HepG2 (cell line): ENCODE results near the gene LHFPL6. TPM values are rescaled to one million over a fixed set of nuclear protein-coding genes. Genes with fewer than 3 reads are reported as not detected.

Source experiments
- ATAC-seq: fragments of 200-7000 bp; cut with Tn5 transposase; 3 replicates; pipeline ENCODE4 v1.9.1; 2020; ENCODE audit warnings: mild to moderate bottlenecking, moderate library complexity
- BruUV-seq: library from RNA; stranded (reverse); fragments of 400-500 nt; replicated peaks from 2 replicates; lab custom pipeline; 2021; lab: Mats Ljungman, UMichigan
- CTCF ChIA-PET: fragments of 300-600 bp; formaldehyde crosslinking; extraction: SDS; loops from one replicate; lab custom pipeline; 2021; ENCODE audit warnings: low total read pairs, inconsistent platforms, low intra/inter-chr PET ratio; lab: Yijun Ruan, JAX
- POLR2A ChIA-PET: fragments of 350-600 bp; sonication (Branson Sonifier 250); formaldehyde crosslinking; loops from one replicate; lab custom pipeline; 2020; ENCODE audit warnings: antibody characterized with exemption, inconsistent platforms; lab: Yijun Ruan, JAX
- DNase-seq: peaks from one replicate; pipeline ENCODE4 v3.0.0-alpha.2; 2015; ENCODE audit warnings: low spot score
- FAIRE-seq: peaks from 3 replicates; lab custom pipeline; 2011; peaks lifted over from hg19 to GRCh38; lab: Jason Lieb, UNC
- H2AFZ ChIP-seq: one replicate; pipeline ENCODE4 v1.6.1; 2011; ENCODE audit warnings: low read length, inconsistent platforms
- H3K27ac ChIP-seq: fragments of 300-600 bp; 3 replicates; pipeline ENCODE4 v1.8.0; 2011; ENCODE audit warnings: mixed run types, mild to moderate bottlenecking, mixed read lengths, low read length, inconsistent platforms; ENCODE audit not compliant: insufficient read depth; ENCODE audit errors: extremely low read length
- H3K27me3 ChIP-seq, 2 experiments: fragments of 200-600 bp in 1 of 2; 2 replicates in 1 of 2; 3 replicates in 1 of 2; pipeline versions ENCODE4 v1.6.0 to v1.8.0; 2011; ENCODE audit warnings: low read length in 2 of 2, mild to moderate bottlenecking in 2 of 2, moderate library complexity in 2 of 2, inconsistent platforms in 1 of 2; ENCODE audit not compliant: insufficient read depth in 2 of 2, control insufficient read depth in 1 of 2
- H3K36me3 ChIP-seq, 2 experiments: fragments of 200-600 bp in 1 of 2; replicated peaks in 1 of 2; 2 replicates in 1 of 2; 3 replicates in 1 of 2; pipeline versions ENCODE4 v1.5.1 to v1.8.0; 2011; ENCODE audit warnings: low read length in 2 of 2, inconsistent platforms in 1 of 2; ENCODE audit not compliant: insufficient read depth in 2 of 2, control insufficient read depth in 1 of 2
- H3K4me1 ChIP-seq: 2 replicates; pipeline ENCODE4 v1.5.1; 2012; ENCODE audit warnings: low read length, inconsistent platforms; ENCODE audit not compliant: insufficient read depth
- H3K4me2 ChIP-seq: 2 replicates; pipeline ENCODE4 v1.6.0; 2011; ENCODE audit warnings: low read depth, low read length, inconsistent platforms
- H3K4me3 ChIP-seq, 3 experiments: fragments of 200-600 bp in 1 of 3; sonication (generic), shearing (Covaris generic) in 1 of 3; replicated peaks in 1 of 3; 2 replicates each; pipeline ENCODE4 v1.5.1; 2011 to 2016; ENCODE audit warnings: low read length in 3 of 3, inconsistent platforms in 2 of 3, low read depth in 2 of 3, mild to moderate bottlenecking in 2 of 3, control low read depth in 1 of 3, mixed read lengths in 1 of 3; ENCODE audit not compliant: insufficient read depth in 1 of 3
- H3K79me2 ChIP-seq: one replicate; pipeline ENCODE4 v1.6.1; 2011; ENCODE audit warnings: low read length, inconsistent platforms; ENCODE audit not compliant: insufficient read depth
- H3K9ac ChIP-seq: 2 replicates; pipeline ENCODE4 v1.6.0; 2011; ENCODE audit warnings: mild to moderate bottlenecking, low read depth, low read length, inconsistent platforms; ENCODE audit not compliant: insufficient read depth
- H3K9me3 ChIP-seq: 2 replicates; pipeline ENCODE4 v1.5.1; 2012; ENCODE audit warnings: mild to moderate bottlenecking, low read length
- H4K20me1 ChIP-seq: 2 replicates; pipeline ENCODE4 v1.6.0; 2011; ENCODE audit warnings: inconsistent platforms, mild to moderate bottlenecking, low read length, moderate library complexity; ENCODE audit not compliant: insufficient read depth
- ARNT ChIP-seq: fragments of 450-650 bp; IDR thresholded peaks from 2 replicates; pipeline ENCODE4 v1.6.1; 2017
- ATF3 ChIP-seq: sonication (generic); formaldehyde crosslinking; IDR thresholded peaks from 2 replicates; pipeline ENCODE4 v1.4.0; 2020; ENCODE audit warnings: missing genetic modification reagents
- FOXA1 ChIP-seq, 2 experiments: fragments of 450-650 bp in 1 of 2; sonication (generic) in 1 of 2; formaldehyde crosslinking in 1 of 2; IDR thresholded peaks; 2 replicates each; pipeline versions ENCODE4 v1.4.0 to v1.6.1; 2016 to 2020; ENCODE audit warnings: missing genetic modification reagents in 1 of 2
- FOXP4 ChIP-seq: sonication (generic); formaldehyde crosslinking; IDR thresholded peaks from 2 replicates; pipeline ENCODE4 v1.4.0; 2020; ENCODE audit warnings: missing genetic modification reagents
- KDM3A ChIP-seq: IDR thresholded peaks from 2 replicates; pipeline ENCODE4 v1.6.1; 2018; ENCODE audit warnings: low read depth, missing compliant biosample characterization
- NCOA5 ChIP-seq: sonication (generic); formaldehyde crosslinking; IDR thresholded peaks from 2 replicates; pipeline ENCODE4 v1.4.0; 2020; ENCODE audit warnings: missing genetic modification reagents
- NKX3-1 ChIP-seq: sonication (generic); formaldehyde crosslinking; IDR thresholded peaks from 2 replicates; pipeline ENCODE4 v1.5.0; 2020; ENCODE audit warnings: missing genetic modification reagents
- SIX1 ChIP-seq: sonication (generic); formaldehyde crosslinking; IDR thresholded peaks from 2 replicates; pipeline ENCODE4 v1.4.0; 2020; ENCODE audit warnings: missing genetic modification reagents, borderline replicate concordance
- SNAPC2 ChIP-seq: sonication (generic); formaldehyde crosslinking; IDR thresholded peaks from 2 replicates; pipeline ENCODE4 v1.8.1; 2022; ENCODE audit warnings: mild to moderate bottlenecking, missing genetic modification reagents
- WIZ ChIP-seq: sonication (generic); formaldehyde crosslinking; IDR thresholded peaks from 2 replicates; pipeline ENCODE4 v1.5.1; 2020; ENCODE audit warnings: mild to moderate bottlenecking, missing genetic modification reagents
- ZNF180 ChIP-seq: sonication (generic); formaldehyde crosslinking; IDR thresholded peaks from 2 replicates; pipeline ENCODE4 v1.4.0; 2020; ENCODE audit warnings: low read depth, missing genetic modification reagents, borderline replicate concordance
- ZNF383 ChIP-seq: sonication (generic); formaldehyde crosslinking; IDR thresholded peaks from 2 replicates; pipeline ENCODE4 v1.4.0; 2020; ENCODE audit warnings: missing genetic modification reagents, mild to moderate bottlenecking, borderline replicate concordance
- ZNF569 ChIP-seq: sonication (generic); formaldehyde crosslinking; IDR thresholded peaks from 2 replicates; pipeline ENCODE4 v1.5.0; 2020; ENCODE audit warnings: mild to moderate bottlenecking, missing genetic modification reagents, moderate library complexity, borderline replicate concordance
- ZNF615 ChIP-seq: sonication (generic); formaldehyde crosslinking; IDR thresholded peaks from 2 replicates; pipeline ENCODE4 v1.5.0; 2020; ENCODE audit warnings: mild to moderate bottlenecking, missing genetic modification reagents, borderline replicate concordance
- ZNF761 ChIP-seq: sonication (generic); formaldehyde crosslinking; conservative IDR thresholded peaks from 2 replicates; pipeline ENCODE4 v1.4.0; 2020; ENCODE audit warnings: mild to moderate bottlenecking, missing genetic modification reagents
- WGBS: methylation state at CpG from one replicate; pipeline ENCODE4 v1.1.6; 2017; ENCODE audit warnings: low lambda C conversion rate; 5-methylcytosine and 5-hydroxymethylcytosine counted together
- in situ Hi-C: cut with HindIII; loops from 2 replicates; pipeline ENCODE4 v1.10.0; 2017; ENCODE audit warnings: low pct_unique_long_range_greater_than_20kb; ENCODE audit not compliant: extremely low pct_ligation_motif_present
- intact Hi-C: fragments of 100-400 bp; cut with micrococcal nuclease; formaldehyde crosslinking; loops from one replicate; pipeline ENCODE4 v1.10.0; 2022; ENCODE audit not compliant: unreplicated experiment
- polyA plus RNA-seq, 8 experiments: library from polyadenylated mRNA; depleted of rRNA in 3 of 8; stranded (reverse) in 7 of 8; unstranded in 1 of 8; fragments of >200 nt; fragmentation: Illumina TruSeq in 4 of 8; extraction: Trizol in 4 of 8; gene quantifications; 2 replicates each; pipeline versions ENCODE4 v1.2.1 to v1.2.3, GENCODE V29; 2011 to 2016; ENCODE audit warnings: low read depth in 4 of 8, missing spikeins in 1 of 8, mixed read lengths in 1 of 8; ENCODE audit not compliant: insufficient read depth in 1 of 8
- total RNA-seq, 5 experiments: library from RNA; depleted of rRNA; stranded (reverse); fragments of >200 nt; fragmentation: Illumina TruSeq; extraction: Trizol; gene quantifications; 2 replicates each; pipeline ENCODE4 v1.2.3, GENCODE V29; 2016; ENCODE audit warnings: low read depth in 1 of 5

Gene LHFPL6
- total and polyA plus RNA-seq, 2 of the 13 experiments (the other 11 are each of a cell fraction or from before 2014, with no cell fraction given), result not detected

- H3K27ac ChIP-seq, result no peak overlapping the region
- ChIA-PET POLR2A (no interaction called here), CTCF (no interaction called here)
- H3K4me2 ChIP-seq, result no peak overlapping the region
- intact Hi-C loops (no loop called here), in situ Hi-C loops (no loop called here)
- no peaks in the 10 kb centered on the region for H3K79me2 ChIP-seq
- 33% methylated on average over 5 of the region's 5 CpGs for WGBS
- no peak overlapping the region for H3K4me3 ChIP-seq
- H2AFZ ChIP-seq, result no peak overlapping the region
- no peaks in the 10 kb centered on the region for H3K36me3 ChIP-seq
- no peak for TF ChIP-seq ZNF180 (CRISPR knock-in tag)
- TF ChIP-seq NCOA5 (CRISPR knock-in tag), result no peak
- TF ChIP-seq SIX1 (CRISPR knock-in tag), result no peak
- no peak for TF ChIP-seq ARNT
- TF ChIP-seq ATF3 (CRISPR knock-in tag), result no peak
- TF ChIP-seq WIZ, result no peak
- H3K9ac ChIP-seq, result no peak overlapping the region
- H3K27me3 ChIP-seq, result no peaks in the 10 kb centered on the region
- DNase-seq (no peak), FAIRE-seq (no peak), ATAC-seq (no peak)
- no peaks in the 10 kb centered on the region for H3K9me3 ChIP-seq
- no peaks in the 10 kb centered on the region for H4K20me1 ChIP-seq
- no TSS peak for BruUV-seq
- no peaks in the 10 kb centered on the region for H3K4me1 ChIP-seq
These were observed 214.0 kb downstream of the LHFPL6 start for GRCh38 chr13:39389013-39389412.

- POLR2A ChIA-PET, result no interaction called here
- 12% methylated on average over 3 of the region's 3 CpGs for WGBS
- FAIRE-seq (no peak), ATAC-seq (no peak), DNase-seq (no peak)
- CTCF ChIA-PET, result no interaction called here
- H3K9me3 ChIP-seq, result no peaks in the 10 kb centered on the region
- no peak overlapping the region for H3K4me3 ChIP-seq
- H4K20me1 ChIP-seq, result no peaks in the 10 kb centered on the region
- no peaks in the 10 kb centered on the region for H3K79me2 ChIP-seq
- H3K27me3 ChIP-seq, result no peaks in the 10 kb centered on the region
- H3K4me2 ChIP-seq, result no peak overlapping the region
- no peak overlapping the region for H3K27ac ChIP-seq
- no peaks in the 10 kb centered on the region for H3K4me1 ChIP-seq
- H3K36me3 ChIP-seq, result no peaks in the 10 kb centered on the region
- TF ChIP-seq ZNF383 (CRISPR knock-in tag), result no peak
- TF ChIP-seq ZNF761 (CRISPR knock-in tag), result no peak
- no peak for TF ChIP-seq FOXA1 (IDR thresholded peaks at IDR 0.05)
- no peak for TF ChIP-seq FOXA1 (CRISPR knock-in tag; IDR thresholded peaks at IDR 0.05)
- no peak for TF ChIP-seq NKX3-1 (CRISPR knock-in tag)
- TF ChIP-seq ZNF615 (CRISPR knock-in tag), result no peak
- TF ChIP-seq KDM3A (CRISPR knock-in tag), result no peak
- no peak for TF ChIP-seq ZNF569 (CRISPR knock-in tag)
- TF ChIP-seq FOXP4 (CRISPR knock-in tag), result no peak
- TF ChIP-seq SNAPC2 (CRISPR knock-in tag), result no peak
- H2AFZ ChIP-seq, result no peak overlapping the region
- no TSS peak for BruUV-seq
- intact Hi-C loops (no loop called here), in situ Hi-C loops (no loop called here)
- no peak overlapping the region for H3K9ac ChIP-seq
These were observed 217.3 kb downstream of the LHFPL6 start for GRCh38 chr13:39385621-39386231.
